HepG2 (cell line): ENCODE measurements around the gene ANKRD40CL. TPM values are rescaled to one million over a fixed set of nuclear protein-coding genes. Genes with fewer than 3 reads are reported as not detected.

Experiments
- BHLHE40 ChIP-seq: IDR thresholded peaks from 2 replicates; pipeline ENCODE4 v1.6.1; 2011; ENCODE audit warnings: low read length, improper control_type of control experiment
- CENPT ChIP-seq: sonication (generic); formaldehyde crosslinking; IDR thresholded peaks from 2 replicates; pipeline ENCODE4 v1.8.0; 2022; ENCODE audit warnings: low read depth, mild to moderate bottlenecking, moderate library complexity, missing genetic modification reagents
- FIP1L1 ChIP-seq: fragments of 200-400 bp; formaldehyde crosslinking; IDR thresholded peaks from 2 replicates; pipeline ENCODE4 v1.6.1; 2018; ENCODE audit warnings: low read depth, mild to moderate bottlenecking, low read length, moderate library complexity, borderline replicate concordance; ENCODE audit not compliant: insufficient read depth
- FOXA3 ChIP-seq: IDR thresholded peaks from 2 replicates; pipeline ENCODE4 v1.6.1; 2016; ENCODE audit warnings: missing genetic modification reagents, missing compliant biosample characterization
- GATA4 ChIP-seq: sonication (generic); IDR thresholded peaks from 2 replicates; pipeline ENCODE4 v1.6.1; 2016; ENCODE audit warnings: antibody characterized with exemption, low read depth, borderline replicate concordance
- KLF6 ChIP-seq: IDR thresholded peaks from 2 replicates; pipeline ENCODE4 v1.8.0; 2016; ENCODE audit warnings: missing biosample characterization, missing genetic modification reagents
- MIER3 ChIP-seq: IDR thresholded peaks from 2 replicates; pipeline ENCODE4 v1.6.1; 2016; ENCODE audit warnings: missing compliant biosample characterization, borderline replicate concordance
- POGZ ChIP-seq: sonication (generic); formaldehyde crosslinking; IDR thresholded peaks from 2 replicates; pipeline ENCODE4 v1.4.0; 2020; ENCODE audit warnings: mild to moderate bottlenecking, missing genetic modification reagents
- PRMT3 ChIP-seq: sonication (generic); formaldehyde crosslinking; IDR thresholded peaks from 2 replicates; pipeline ENCODE4 v1.8.1; 2022; ENCODE audit warnings: low read depth, mild to moderate bottlenecking, moderate library complexity, missing genetic modification reagents, borderline replicate concordance
- RBFOX2 ChIP-seq: fragments of 200-400 bp; formaldehyde crosslinking; IDR thresholded peaks from 2 replicates; pipeline ENCODE4 v1.6.1; 2017; ENCODE audit warnings: low read depth, mild to moderate bottlenecking, low read length
- RFX5 ChIP-seq: IDR thresholded peaks from 2 replicates; pipeline ENCODE4 v1.6.1; 2011; ENCODE audit warnings: low read depth, low read length, improper control_type of control experiment
- RORA ChIP-seq: sonication (generic); formaldehyde crosslinking; IDR thresholded peaks from 2 replicates; pipeline ENCODE4 v1.5.0; 2020; ENCODE audit warnings: mild to moderate bottlenecking, missing genetic modification reagents, moderate library complexity
- SMARCE1 ChIP-seq: fragments of 450-650 bp; IDR thresholded peaks from 2 replicates; pipeline ENCODE4 v1.6.1; 2017; ENCODE audit warnings: borderline replicate concordance
- SRY ChIP-seq: sonication (generic); formaldehyde crosslinking; IDR thresholded peaks from 2 replicates; pipeline ENCODE4 v1.8.0; 2022; ENCODE audit warnings: mild to moderate bottlenecking, missing genetic modification reagents
- ZMYM3 ChIP-seq: sonication (generic); formaldehyde crosslinking; IDR thresholded peaks from 2 replicates; pipeline ENCODE4 v1.5.1; 2020; ENCODE audit warnings: mild to moderate bottlenecking, missing genetic modification reagents
- ZNF180 ChIP-seq: sonication (generic); formaldehyde crosslinking; IDR thresholded peaks from 2 replicates; pipeline ENCODE4 v1.4.0; 2020; ENCODE audit warnings: low read depth, missing genetic modification reagents, borderline replicate concordance
- ZNF329 ChIP-seq: sonication (generic); formaldehyde crosslinking; IDR thresholded peaks from 2 replicates; pipeline ENCODE4 v1.9.0; 2021; ENCODE audit warnings: low read depth, mild to moderate bottlenecking, missing genetic modification reagents
- ZNF607 ChIP-seq: sonication (generic); formaldehyde crosslinking; IDR thresholded peaks from 2 replicates; pipeline ENCODE4 v1.5.1; 2020; ENCODE audit warnings: missing genetic modification reagents, mild to moderate bottlenecking, borderline replicate concordance
- ZNF790 ChIP-seq: sonication (generic); formaldehyde crosslinking; IDR thresholded peaks from 2 replicates; pipeline ENCODE4 v1.8.0; 2022; ENCODE audit warnings: missing genetic modification reagents, mild to moderate bottlenecking, borderline replicate concordance
- polyA plus RNA-seq, 8 experiments: library from polyadenylated mRNA; depleted of rRNA in 3 of 8; stranded (reverse) in 7 of 8; unstranded in 1 of 8; fragments of >200 nt; fragmentation: Illumina TruSeq in 4 of 8; extraction: Trizol in 4 of 8; gene quantifications; 2 replicates each; pipeline versions ENCODE4 v1.2.1 to v1.2.3, GENCODE V29; 2011 to 2016; ENCODE audit warnings: low read depth in 4 of 8, missing spikeins in 1 of 8, mixed read lengths in 1 of 8; ENCODE audit not compliant: insufficient read depth in 1 of 8
- total RNA-seq, 5 experiments: library from RNA; depleted of rRNA; stranded (reverse); fragments of >200 nt; fragmentation: Illumina TruSeq; extraction: Trizol; gene quantifications; 2 replicates each; pipeline ENCODE4 v1.2.3, GENCODE V29; 2016; ENCODE audit warnings: low read depth in 1 of 5
- TF ChIP-seq, protein P1 (sequence below): sonication (generic); formaldehyde crosslinking; IDR thresholded peaks from one replicate; pipeline ENCODE4 v1.5.1; 2020; ENCODE audit warnings: mild to moderate bottlenecking, missing genetic modification reagents; ENCODE audit errors: not compliant biosample characterization

ANKRD40CL gene
- total and polyA plus RNA-seq, 2 of the 13 experiments (the other 11 are each of a cell fraction or from before 2014, with no cell fraction given): 0.03 to 0.11 TPM

DNA sequence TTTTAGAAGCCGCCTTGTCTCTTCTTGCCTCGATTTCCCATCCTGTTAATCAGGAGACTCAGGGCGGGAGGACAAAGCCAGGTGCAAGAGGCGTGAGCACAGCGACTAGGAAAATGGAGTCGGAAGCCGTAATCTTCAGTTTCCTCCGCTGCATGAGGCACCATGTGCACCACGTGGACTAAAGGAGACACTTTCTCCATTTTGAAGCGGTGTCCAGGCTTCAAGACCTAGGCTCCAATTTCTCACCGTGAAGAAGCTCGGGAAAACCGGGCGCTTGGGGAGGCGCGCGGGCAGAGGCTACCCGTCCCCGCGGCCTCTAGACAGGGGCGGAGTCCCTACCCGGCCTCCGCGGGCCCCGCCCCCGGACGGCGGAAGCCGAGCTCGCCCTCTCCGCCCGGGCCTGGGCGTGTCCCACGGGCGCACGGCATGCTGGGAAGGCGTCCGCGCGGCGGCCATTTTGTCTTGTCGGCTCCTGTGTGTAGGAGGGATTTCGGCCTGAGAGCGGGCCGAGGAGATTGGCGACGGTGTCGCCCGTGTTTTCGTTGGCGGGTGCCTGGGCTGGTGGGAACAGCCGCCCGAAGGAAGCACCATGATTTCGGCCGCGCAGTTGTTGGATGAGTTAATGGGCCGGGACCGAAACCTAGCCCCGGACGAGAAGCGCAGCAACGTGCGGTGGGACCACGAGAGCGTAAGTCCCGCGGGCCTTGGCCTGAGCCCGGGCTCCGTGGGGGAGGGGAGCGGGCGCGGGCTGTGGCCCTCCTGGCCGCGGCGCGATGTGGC, 48.0 kb downstream of the ANKRD40CL start, which contains the start of gene LUC7L3 (continued):
- TF ChIP-seq MIER3 (CRISPR knock-in tag): peak; percentile 48; the same call in 1 of the 2 replicates
- no peak for TF ChIP-seq RORA
- peak; percentile 94 for TF ChIP-seq SRY
- peak; percentile 91 for TF ChIP-seq ZNF607
- 0 out of 2 replicates have a peak, but pooled peaks have one; percentile 73 for TF ChIP-seq GATA4
- peak; percentile 100 for TF ChIP-seq RBFOX2
- TF ChIP-seq ZNF329 (CRISPR knock-in tag): peak; percentile 82; the same call in 1 of the 2 replicates
- TF ChIP-seq POGZ (CRISPR knock-in tag): peak; percentile 96
- no peak; the same call in 1 of the 2 replicates for TF ChIP-seq PRMT3 (CRISPR knock-in tag)
- TF ChIP-seq FIP1L1: peak; percentile 78; the same call in 1 of the 2 replicates
- TF ChIP-seq, protein P1, sequence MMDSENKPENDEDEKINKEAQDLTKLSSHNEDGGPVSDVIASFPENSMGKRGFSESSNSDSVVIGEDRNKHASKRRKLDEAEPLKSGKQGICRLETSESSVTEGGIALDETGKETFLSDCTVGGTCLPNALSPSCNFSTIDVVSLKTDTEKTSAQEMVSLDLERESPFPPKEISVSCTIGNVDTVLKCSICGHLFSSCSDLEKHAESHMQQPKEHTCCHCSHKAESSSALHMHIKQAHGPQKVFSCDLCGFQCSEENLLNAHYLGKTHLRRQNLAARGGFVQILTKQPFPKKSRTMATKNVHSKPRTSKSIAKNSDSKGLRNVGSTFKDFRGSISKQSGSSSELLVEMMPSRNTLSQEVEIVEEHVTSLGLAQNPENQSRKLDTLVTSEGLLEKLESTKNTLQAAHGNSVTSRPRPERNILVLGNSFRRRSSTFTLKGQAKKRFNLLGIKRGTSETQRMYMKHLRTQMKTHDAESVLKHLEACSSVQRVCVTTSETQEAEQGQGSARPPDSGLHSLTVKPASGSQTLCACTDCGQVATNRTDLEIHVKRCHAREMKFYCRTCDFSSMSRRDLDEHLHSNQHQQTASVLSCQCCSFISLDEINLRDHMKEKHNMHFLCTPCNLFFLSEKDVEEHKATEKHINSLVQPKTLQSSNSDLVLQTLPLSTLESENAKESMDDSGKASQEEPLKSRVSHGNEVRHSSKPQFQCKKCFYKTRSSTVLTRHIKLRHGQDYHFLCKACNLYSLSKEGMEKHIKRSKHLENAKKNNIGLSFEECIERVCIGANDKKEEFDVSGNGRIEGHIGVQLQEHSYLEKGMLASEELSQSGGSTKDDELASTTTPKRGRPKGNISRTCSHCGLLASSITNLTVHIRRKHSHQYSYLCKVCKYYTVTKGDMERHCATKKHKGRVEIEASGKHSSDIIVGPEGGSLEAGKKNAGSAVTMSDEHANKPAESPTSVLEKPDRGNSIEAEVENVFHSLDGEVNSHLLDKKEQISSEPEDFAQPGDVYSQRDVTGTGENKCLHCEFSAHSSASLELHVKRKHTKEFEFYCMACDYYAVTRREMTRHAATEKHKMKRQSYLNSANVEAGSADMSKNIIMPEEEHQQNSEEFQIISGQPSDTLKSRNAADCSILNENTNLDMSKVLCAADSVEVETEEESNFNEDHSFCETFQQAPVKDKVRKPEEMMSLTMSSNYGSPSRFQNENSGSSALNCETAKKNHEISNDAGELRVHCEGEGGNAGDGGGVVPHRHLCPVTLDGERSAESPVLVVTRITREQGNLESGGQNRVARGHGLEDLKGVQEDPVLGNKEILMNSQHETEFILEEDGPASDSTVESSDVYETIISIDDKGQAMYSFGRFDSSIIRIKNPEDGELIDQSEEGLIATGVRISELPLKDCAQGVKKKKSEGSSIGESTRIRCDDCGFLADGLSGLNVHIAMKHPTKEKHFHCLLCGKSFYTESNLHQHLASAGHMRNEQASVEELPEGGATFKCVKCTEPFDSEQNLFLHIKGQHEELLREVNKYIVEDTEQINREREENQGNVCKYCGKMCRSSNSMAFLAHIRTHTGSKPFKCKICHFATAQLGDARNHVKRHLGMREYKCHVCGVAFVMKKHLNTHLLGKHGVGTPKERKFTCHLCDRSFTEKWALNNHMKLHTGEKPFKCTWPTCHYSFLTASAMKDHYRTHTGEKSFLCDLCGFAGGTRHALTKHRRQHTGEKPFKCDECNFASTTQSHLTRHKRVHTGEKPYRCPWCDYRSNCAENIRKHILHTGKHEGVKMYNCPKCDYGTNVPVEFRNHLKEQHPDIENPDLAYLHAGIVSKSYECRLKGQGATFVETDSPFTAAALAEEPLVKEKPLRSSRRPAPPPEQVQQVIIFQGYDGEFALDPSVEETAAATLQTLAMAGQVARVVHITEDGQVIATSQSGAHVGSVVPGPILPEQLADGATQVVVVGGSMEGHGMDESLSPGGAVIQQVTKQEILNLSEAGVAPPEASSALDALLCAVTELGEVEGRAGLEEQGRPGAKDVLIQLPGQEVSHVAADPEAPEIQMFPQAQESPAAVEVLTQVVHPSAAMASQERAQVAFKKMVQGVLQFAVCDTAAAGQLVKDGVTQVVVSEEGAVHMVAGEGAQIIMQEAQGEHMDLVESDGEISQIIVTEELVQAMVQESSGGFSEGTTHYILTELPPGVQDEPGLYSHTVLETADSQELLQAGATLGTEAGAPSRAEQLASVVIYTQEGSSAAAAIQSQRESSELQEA: peak; percentile 92
- TF ChIP-seq ZNF180: no peak
- peak; percentile 74; the same call in 1 of the 2 replicates for TF ChIP-seq ZNF790 (CRISPR knock-in tag)
- TF ChIP-seq FOXA3: peak; percentile 69
- no peak; the same call in none of the 2 replicates for TF ChIP-seq ZMYM3 (CRISPR knock-in tag)
- no peak for TF ChIP-seq RFX5
- TF ChIP-seq KLF6 (CRISPR knock-in tag): peak; percentile 98
- TF ChIP-seq SMARCE1: no peak
- peak; percentile 54; the same call in 1 of the 2 replicates for TF ChIP-seq CENPT (CRISPR knock-in tag)
- TF ChIP-seq BHLHE40: peak; percentile 15; the same call in 1 of the 2 replicates
